HepG2 (cell line): ENCODE data around the gene CIAO3. TPM values are rescaled to one million over a fixed set of nuclear protein-coding genes. Genes with fewer than 3 reads are reported as not detected.

Experiments used
- BHLHE40 ChIP-seq: IDR thresholded peaks from 2 replicates; pipeline ENCODE4 v1.6.1; 2011; ENCODE audit warnings: low read length, improper control_type of control experiment
- CEBPG ChIP-seq: IDR thresholded peaks from 2 replicates; pipeline ENCODE4 v1.6.1; 2016
- DMAP1 ChIP-seq: IDR thresholded peaks from 2 replicates; pipeline ENCODE4 v1.6.1; 2016
- FOXA1 ChIP-seq, 2 experiments: fragments of 450-650 bp in 1 of 2; sonication (generic) in 1 of 2; formaldehyde crosslinking in 1 of 2; IDR thresholded peaks; 2 replicates each; pipeline versions ENCODE4 v1.4.0 to v1.6.1; 2016 to 2020; ENCODE audit warnings: missing genetic modification reagents in 1 of 2
- GABPB1 ChIP-seq: IDR thresholded peaks from 2 replicates; pipeline ENCODE4 v1.6.1; 2016; ENCODE audit warnings: mild to moderate bottlenecking, missing genetic modification reagents, moderate library complexity, missing compliant biosample characterization
- NCOR1 ChIP-seq: fragments of 200-600 bp; sonication (generic); IDR thresholded peaks from 2 replicates; pipeline ENCODE4 v1.7.0; 2017; ENCODE audit warnings: antibody characterized with exemption, low read length, borderline replicate concordance
- NR1H2 ChIP-seq: sonication (generic); formaldehyde crosslinking; IDR thresholded peaks from 2 replicates; pipeline ENCODE4 v1.8.1; 2022; ENCODE audit warnings: low read depth, missing genetic modification reagents, borderline replicate concordance
- PAX8 ChIP-seq: sonication (generic); formaldehyde crosslinking; IDR thresholded peaks from 2 replicates; pipeline ENCODE4 v1.8.0; 2022; ENCODE audit warnings: mild to moderate bottlenecking, missing genetic modification reagents, borderline replicate concordance
- RAD21 ChIP-seq: fragments of 450-650 bp; formaldehyde crosslinking; IDR thresholded peaks from 2 replicates; pipeline ENCODE4 v1.5.0; 2020; ENCODE audit warnings: mild to moderate bottlenecking
- RXRA ChIP-seq: sonication (generic); formaldehyde crosslinking; IDR thresholded peaks from 2 replicates; pipeline ENCODE4 v1.5.1; 2020; ENCODE audit warnings: missing genetic modification reagents
- SMYD3 ChIP-seq: sonication (generic); formaldehyde crosslinking; IDR thresholded peaks from 2 replicates; pipeline ENCODE4 v1.8.1; 2023; ENCODE audit warnings: mild to moderate bottlenecking, missing genetic modification reagents
- SNAI1 ChIP-seq: sonication (generic); formaldehyde crosslinking; IDR thresholded peaks from 2 replicates; pipeline ENCODE4 v1.5.0; 2020; ENCODE audit warnings: mild to moderate bottlenecking, missing genetic modification reagents, borderline replicate concordance
- SOX6 ChIP-seq, 2 experiments: fragments of 450-650 bp in 1 of 2; sonication (generic) in 1 of 2; formaldehyde crosslinking in 1 of 2; IDR thresholded peaks; 2 replicates each; pipeline versions ENCODE4 v1.4.0 to v1.6.1; 2017 to 2020; ENCODE audit warnings: antibody characterized with exemption in 1 of 2, mild to moderate bottlenecking in 1 of 2, missing genetic modification reagents in 1 of 2
- ZNF234 ChIP-seq: sonication (generic); formaldehyde crosslinking; conservative IDR thresholded peaks from 2 replicates; pipeline ENCODE4 v1.5.1; 2020; ENCODE audit warnings: mild to moderate bottlenecking, missing genetic modification reagents
- ZNF326 ChIP-seq: sonication (generic); formaldehyde crosslinking; IDR thresholded peaks from 2 replicates; pipeline ENCODE4 v1.4.0; 2020; ENCODE audit warnings: missing genetic modification reagents, borderline replicate concordance
- ZNF33A ChIP-seq: sonication (generic); formaldehyde crosslinking; IDR thresholded peaks from 2 replicates; pipeline ENCODE4 v1.5.1; 2020; ENCODE audit warnings: missing genetic modification reagents, mild to moderate bottlenecking, moderate library complexity, borderline replicate concordance
- ZNF446 ChIP-seq: sonication (generic); formaldehyde crosslinking; IDR thresholded peaks from 2 replicates; pipeline ENCODE4 v1.5.0; 2020; ENCODE audit warnings: mild to moderate bottlenecking, missing genetic modification reagents
- ZNF724P ChIP-seq: sonication (generic); formaldehyde crosslinking; IDR thresholded peaks from 2 replicates; pipeline ENCODE4 v1.8.0; 2022; ENCODE audit warnings: missing genetic modification reagents, borderline replicate concordance
- ZNF891 ChIP-seq: sonication (generic); formaldehyde crosslinking; IDR thresholded peaks from 2 replicates; pipeline ENCODE4 v1.5.0; 2020; ENCODE audit warnings: mild to moderate bottlenecking, missing genetic modification reagents
- polyA plus RNA-seq, 8 experiments: library from polyadenylated mRNA; depleted of rRNA in 3 of 8; stranded (reverse) in 7 of 8; unstranded in 1 of 8; fragments of >200 nt; fragmentation: Illumina TruSeq in 4 of 8; extraction: Trizol in 4 of 8; gene quantifications; 2 replicates each; pipeline versions ENCODE4 v1.2.1 to v1.2.3, GENCODE V29; 2011 to 2016; ENCODE audit warnings: low read depth in 4 of 8, missing spikeins in 1 of 8, mixed read lengths in 1 of 8; ENCODE audit not compliant: insufficient read depth in 1 of 8
- total RNA-seq, 5 experiments: library from RNA; depleted of rRNA; stranded (reverse); fragments of >200 nt; fragmentation: Illumina TruSeq; extraction: Trizol; gene quantifications; 2 replicates each; pipeline ENCODE4 v1.2.3, GENCODE V29; 2016; ENCODE audit warnings: low read depth in 1 of 5
- TF ChIP-seq, protein P1 (sequence below): sonication (generic); formaldehyde crosslinking; conservative IDR thresholded peaks from 2 replicates; pipeline ENCODE4 v1.4.0; 2020; ENCODE audit warnings: mild to moderate bottlenecking, missing genetic modification reagents, moderate library complexity
- TF ChIP-seq, protein P2 (sequence below): sonication (generic); formaldehyde crosslinking; IDR thresholded peaks from 2 replicates; pipeline ENCODE4 v1.5.0; 2020; ENCODE audit warnings: missing genetic modification reagents
- TF ChIP-seq, protein P3 (sequence below): sonication (generic); formaldehyde crosslinking; IDR thresholded peaks from 2 replicates; pipeline ENCODE4 v1.4.0; 2020; ENCODE audit warnings: missing genetic modification reagents, borderline replicate concordance
- TF ChIP-seq, protein P4 (sequence below): fragments of 450-650 bp; IDR thresholded peaks from 2 replicates; pipeline ENCODE4 v1.6.1; 2016

The CIAO3 gene
- total and polyA plus RNA-seq, 2 of the 13 experiments (the other 11 are each of a cell fraction or from before 2014, with no cell fraction given): 21.7 to 25.0 TPM

DNA sequence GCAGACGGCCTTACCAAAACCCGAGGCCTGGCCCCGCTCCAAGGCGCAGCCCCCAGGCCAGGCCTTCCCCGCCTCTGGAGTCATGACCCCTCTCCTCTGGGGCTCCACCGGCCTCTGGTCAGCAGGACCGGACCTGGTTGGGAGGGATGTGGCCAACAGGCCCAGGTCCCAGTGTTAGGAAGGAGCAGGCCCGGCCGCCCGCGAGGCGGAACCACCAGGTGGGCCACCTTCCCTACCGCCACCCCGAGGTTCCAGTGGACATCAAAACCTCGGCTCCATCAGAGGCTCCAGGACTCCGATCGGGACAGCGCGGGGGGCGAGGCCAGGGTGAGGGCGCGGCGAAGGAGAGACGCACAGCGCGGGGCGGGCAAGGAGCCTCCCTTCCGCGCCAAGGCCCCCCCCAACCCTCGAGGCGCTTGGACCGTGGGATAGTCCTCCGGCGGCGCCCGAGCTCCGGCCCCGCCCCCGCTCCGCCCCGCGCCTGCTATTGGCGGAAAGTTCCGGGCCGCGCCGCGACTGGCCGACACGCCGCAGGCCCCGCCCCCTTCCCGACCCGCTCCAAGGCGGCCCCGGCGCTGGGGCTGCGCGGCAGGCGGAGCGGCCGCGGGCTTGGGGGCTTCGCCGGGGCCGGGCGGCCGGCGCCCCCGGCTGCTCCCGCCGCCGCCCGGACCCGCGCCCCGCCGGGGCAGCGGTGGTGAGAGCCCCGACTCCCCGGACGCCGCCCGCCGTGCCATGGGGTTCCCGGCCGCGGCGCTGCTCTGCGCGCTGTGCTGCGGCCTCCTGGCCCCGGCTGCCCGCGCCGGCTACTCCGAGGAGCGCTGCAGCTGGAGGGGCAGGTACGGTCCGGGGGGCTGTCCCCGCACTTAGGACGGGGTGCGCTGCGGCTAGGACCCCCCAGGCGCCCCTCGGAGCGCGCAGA lies 26.0 kb downstream of the CIAO3 start, which contains the start of gene METRN (continued):
- TF ChIP-seq, protein P1, sequence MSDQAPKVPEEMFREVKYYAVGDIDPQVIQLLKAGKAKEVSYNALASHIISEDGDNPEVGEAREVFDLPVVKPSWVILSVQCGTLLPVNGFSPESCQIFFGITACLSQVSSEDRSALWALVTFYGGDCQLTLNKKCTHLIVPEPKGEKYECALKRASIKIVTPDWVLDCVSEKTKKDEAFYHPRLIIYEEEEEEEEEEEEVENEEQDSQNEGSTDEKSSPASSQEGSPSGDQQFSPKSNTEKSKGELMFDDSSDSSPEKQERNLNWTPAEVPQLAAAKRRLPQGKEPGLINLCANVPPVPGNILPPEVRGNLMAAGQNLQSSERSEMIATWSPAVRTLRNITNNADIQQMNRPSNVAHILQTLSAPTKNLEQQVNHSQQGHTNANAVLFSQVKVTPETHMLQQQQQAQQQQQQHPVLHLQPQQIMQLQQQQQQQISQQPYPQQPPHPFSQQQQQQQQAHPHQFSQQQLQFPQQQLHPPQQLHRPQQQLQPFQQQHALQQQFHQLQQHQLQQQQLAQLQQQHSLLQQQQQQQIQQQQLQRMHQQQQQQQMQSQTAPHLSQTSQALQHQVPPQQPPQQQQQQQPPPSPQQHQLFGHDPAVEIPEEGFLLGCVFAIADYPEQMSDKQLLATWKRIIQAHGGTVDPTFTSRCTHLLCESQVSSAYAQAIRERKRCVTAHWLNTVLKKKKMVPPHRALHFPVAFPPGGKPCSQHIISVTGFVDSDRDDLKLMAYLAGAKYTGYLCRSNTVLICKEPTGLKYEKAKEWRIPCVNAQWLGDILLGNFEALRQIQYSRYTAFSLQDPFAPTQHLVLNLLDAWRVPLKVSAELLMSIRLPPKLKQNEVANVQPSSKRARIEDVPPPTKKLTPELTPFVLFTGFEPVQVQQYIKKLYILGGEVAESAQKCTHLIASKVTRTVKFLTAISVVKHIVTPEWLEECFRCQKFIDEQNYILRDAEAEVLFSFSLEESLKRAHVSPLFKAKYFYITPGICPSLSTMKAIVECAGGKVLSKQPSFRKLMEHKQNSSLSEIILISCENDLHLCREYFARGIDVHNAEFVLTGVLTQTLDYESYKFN (CRISPR knock-in tag): no peak
- TF ChIP-seq ZNF234 (CRISPR knock-in tag) (no peak), BHLHE40 (no peak), SOX6 (IDR thresholded peaks at IDR 0.05) (no peak), SOX6 (CRISPR knock-in tag; IDR thresholded peaks at IDR 0.05) (0 out of 2 replicates have a peak, but pooled peaks have one; percentile 15), ZNF33A (CRISPR knock-in tag) (no peak), PAX8 (CRISPR knock-in tag) (no peak), RAD21 (CRISPR knock-in tag) (no peak), NCOR1 (0 out of 2 replicates have a peak, but pooled peaks have one; percentile 20), ZNF326 (CRISPR knock-in tag) (no peak), DMAP1 (no peak), SNAI1 (CRISPR knock-in tag) (no peak), GABPB1 (peak; percentile 54; the same call in 1 of the 2 replicates), ZNF724P (CRISPR knock-in tag) (no peak), RXRA (CRISPR knock-in tag) (peak; percentile 56; the same call in 1 of the 2 replicates), SMYD3 (CRISPR knock-in tag) (no peak), CEBPG (CRISPR knock-in tag) (no peak), NR1H2 (no peak), FOXA1 (IDR thresholded peaks at IDR 0.05) (no peak), FOXA1 (CRISPR knock-in tag; IDR thresholded peaks at IDR 0.05) (no peak), ZNF446 (CRISPR knock-in tag) (no peak), ZNF891 (CRISPR knock-in tag) (no peak; the same call in 1 of the 2 replicates)
- TF ChIP-seq, protein P2, sequence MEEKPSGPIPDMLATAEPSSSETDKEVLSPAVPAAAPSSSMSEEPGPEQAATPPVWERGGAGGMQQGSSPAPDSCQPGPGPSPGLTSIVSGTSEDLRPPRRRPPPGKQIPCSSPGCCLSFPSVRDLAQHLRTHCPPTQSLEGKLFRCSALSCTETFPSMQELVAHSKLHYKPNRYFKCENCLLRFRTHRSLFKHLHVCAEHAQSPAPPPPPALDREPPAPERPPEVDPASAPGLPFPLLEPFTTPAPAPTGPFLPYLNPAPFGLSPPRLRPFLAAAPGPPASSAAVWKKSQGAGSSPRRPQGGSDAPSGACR: no peak
- TF ChIP-seq, protein P3, sequence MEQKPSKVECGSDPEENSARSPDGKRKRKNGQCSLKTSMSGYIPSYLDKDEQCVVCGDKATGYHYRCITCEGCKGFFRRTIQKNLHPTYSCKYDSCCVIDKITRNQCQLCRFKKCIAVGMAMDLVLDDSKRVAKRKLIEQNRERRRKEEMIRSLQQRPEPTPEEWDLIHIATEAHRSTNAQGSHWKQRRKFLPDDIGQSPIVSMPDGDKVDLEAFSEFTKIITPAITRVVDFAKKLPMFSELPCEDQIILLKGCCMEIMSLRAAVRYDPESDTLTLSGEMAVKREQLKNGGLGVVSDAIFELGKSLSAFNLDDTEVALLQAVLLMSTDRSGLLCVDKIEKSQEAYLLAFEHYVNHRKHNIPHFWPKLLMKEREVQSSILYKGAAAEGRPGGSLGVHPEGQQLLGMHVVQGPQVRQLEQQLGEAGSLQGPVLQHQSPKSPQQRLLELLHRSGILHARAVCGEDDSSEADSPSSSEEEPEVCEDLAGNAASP (CRISPR knock-in tag): no peak
- TF ChIP-seq, protein P4, sequence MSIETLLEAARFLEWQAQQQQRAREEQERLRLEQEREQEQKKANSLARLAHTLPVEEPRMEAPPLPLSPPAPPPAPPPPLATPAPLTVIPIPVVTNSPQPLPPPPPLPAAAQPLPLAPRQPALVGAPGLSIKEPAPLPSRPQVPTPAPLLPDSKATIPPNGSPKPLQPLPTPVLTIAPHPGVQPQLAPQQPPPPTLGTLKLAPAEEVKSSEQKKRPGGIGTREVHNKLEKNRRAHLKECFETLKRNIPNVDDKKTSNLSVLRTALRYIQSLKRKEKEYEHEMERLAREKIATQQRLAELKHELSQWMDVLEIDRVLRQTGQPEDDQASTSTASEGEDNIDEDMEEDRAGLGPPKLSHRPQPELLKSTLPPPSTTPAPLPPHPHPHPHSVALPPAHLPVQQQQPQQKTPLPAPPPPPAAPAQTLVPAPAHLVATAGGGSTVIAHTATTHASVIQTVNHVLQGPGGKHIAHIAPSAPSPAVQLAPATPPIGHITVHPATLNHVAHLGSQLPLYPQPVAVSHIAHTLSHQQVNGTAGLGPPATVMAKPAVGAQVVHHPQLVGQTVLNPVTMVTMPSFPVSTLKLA: no peak
